HUES6 (cell line): Measurements from ENCODE around the gene RBL2.

Source experiments
- H3K27ac ChIP-seq: 2 replicates; pipeline ENCODE4 v1.7.0; 2013; ENCODE audit warnings: low read depth, mild to moderate bottlenecking, low read length, inconsistent platforms
- H3K27me3 ChIP-seq: 2 replicates; pipeline ENCODE4 v1.6.1; 2013; ENCODE audit warnings: low read length; ENCODE audit not compliant: control insufficient read depth, insufficient read depth
- H3K36me3 ChIP-seq: 2 replicates; pipeline ENCODE4 v1.6.1; 2013; ENCODE audit warnings: low read length; ENCODE audit not compliant: control insufficient read depth, insufficient read depth
- H3K4me1 ChIP-seq: 2 replicates; pipeline ENCODE4 v1.6.1; 2013; ENCODE audit warnings: low read length; ENCODE audit not compliant: control insufficient read depth, insufficient read depth
- H3K4me3 ChIP-seq: 2 replicates; pipeline ENCODE4 v1.5.1; 2013; ENCODE audit warnings: low read depth, low read length
- H3K9ac ChIP-seq: one replicate; pipeline ENCODE4 v1.6.1; 2013; ENCODE audit warnings: mild to moderate bottlenecking, low read length
- H3K9me3 ChIP-seq: 2 replicates; pipeline ENCODE4 v1.6.1; 2013; ENCODE audit warnings: low read depth, low read length; ENCODE audit not compliant: control insufficient read depth, insufficient read depth

Gene RBL2

GRCh38 chr16:53489755-53490154 is 55.5 kb downstream of the RBL2 start:
- Histone ChIP-seq H3K9me3 (peaks cover 13% of the 10 kb centered on the region), H3K27me3 (no peaks in the 10 kb centered on the region), H3K36me3 (peaks cover 90% of the 10 kb centered on the region), H3K4me3 (no peak overlapping the region), H3K27ac (no peak overlapping the region), H3K9ac (no peak overlapping the region), H3K4me1 (no peaks in the 10 kb centered on the region)

- Histone ChIP-seq H3K27ac (no peak overlapping the region), H3K36me3 (peaks cover 87% of the 10 kb centered on the region), H3K9me3 (no peaks in the 10 kb centered on the region), H3K4me1 (no peaks in the 10 kb centered on the region), H3K4me3 (no peak overlapping the region), H3K27me3 (no peaks in the 10 kb centered on the region), H3K9ac (no peak overlapping the region)
Observed at GRCh38 chr16:53492503-53492902, 58.2 kb downstream of the RBL2 start.

GRCh38 chr16:53494636-53495035 is 60.4 kb downstream of the RBL2 start:
- Histone ChIP-seq H3K27ac (no peak overlapping the region), H3K4me1 (no peaks in the 10 kb centered on the region), H3K4me3 (no peak overlapping the region), H3K36me3 (peaks cover 78% of the 10 kb centered on the region), H3K9ac (no peak overlapping the region), H3K27me3 (no peaks in the 10 kb centered on the region), H3K9me3 (no peaks in the 10 kb centered on the region)

- H3K27me3 ChIP-seq, result no peaks in the 10 kb centered on the region
- no peaks in the 10 kb centered on the region for H3K4me1 ChIP-seq
- H3K9ac ChIP-seq, result no peak overlapping the region
- peaks cover 74% of the 10 kb centered on the region for H3K36me3 ChIP-seq
- H3K27ac ChIP-seq, result no peak overlapping the region
- H3K4me3 ChIP-seq, result no peak overlapping the region
- no peaks in the 10 kb centered on the region for H3K9me3 ChIP-seq
Observed at GRCh38 chr16:53495325-53495724, 61.1 kb downstream of the RBL2 start.

- H3K9me3 ChIP-seq, result no peaks in the 10 kb centered on the region
- no peaks in the 10 kb centered on the region; the same call in 1 of the 2 replicates for H3K27me3 ChIP-seq
- no peak overlapping the region for H3K4me3 ChIP-seq
- peaks cover 40% of the 10 kb centered on the region for H3K36me3 ChIP-seq
- H3K9ac ChIP-seq, result no peak overlapping the region
- H3K27ac ChIP-seq, result no peak overlapping the region
- peaks cover 14% of the 10 kb centered on the region for H3K4me1 ChIP-seq
Observed at GRCh38 chr16:53498984-53499383, 64.7 kb downstream of the RBL2 start.

- Histone ChIP-seq H3K36me3 (peaks cover 17% of the 10 kb centered on the region), H3K4me3 (peak overlapping the region; percentile 97), H3K27me3 (no peaks in the 10 kb centered on the region; the same call in 1 of the 2 replicates), H3K27ac (no peak overlapping the region), H3K9me3 (no peaks in the 10 kb centered on the region), H3K9ac (no peak overlapping the region), H3K4me1 (peaks cover 25% of the 10 kb centered on the region)
Observed at GRCh38 chr16:53501216-53501859, 67.1 kb downstream of the RBL2 start.

- H3K4me1 ChIP-seq, result peaks cover 25% of the 10 kb centered on the region
- H3K27ac ChIP-seq, result peak within 1 kb of the TSS; percentile 75; the same call in 1 of the 2 replicates
- H3K36me3 ChIP-seq, result peaks cover 8% of the 10 kb centered on the region; the same call in 1 of the 2 replicates
- H3K4me3 ChIP-seq, result peak within 1 kb of the TSS; percentile 97
- peak within 1 kb of the TSS; percentile 68 for H3K9ac ChIP-seq
- no peaks in the 10 kb centered on the region; the same call in 1 of the 2 replicates for H3K27me3 ChIP-seq
- no peaks in the 10 kb centered on the region for H3K9me3 ChIP-seq
Observed at GRCh38 chr16:53502331-53503269, 68.3 kb downstream of the RBL2 start, which contains the start of gene AKTIP. Gene AKTIP, minus strand, starts transcription at chr16:53503209. Its CDS starts 2,950 bp downstream, at chr16:53500259.

- Histone ChIP-seq H3K9me3 (no peaks in the 10 kb centered on the region), H3K36me3 (peaks cover 8% of the 10 kb centered on the region; the same call in 1 of the 2 replicates), H3K27me3 (no peaks in the 10 kb centered on the region; the same call in 1 of the 2 replicates), H3K4me1 (peaks cover 25% of the 10 kb centered on the region), H3K27ac (peak overlapping the region; percentile 75; the same call in 1 of the 2 replicates), H3K9ac (peak overlapping the region; percentile 64), H3K4me3 (peak overlapping the region; percentile 97)
Observed at GRCh38 chr16:53503270-53503923, 69.1 kb downstream of the RBL2 start.

- Histone ChIP-seq H3K36me3 (peaks cover 1% of the 10 kb centered on the region; the same call in 1 of the 2 replicates), H3K27me3 (no peaks in the 10 kb centered on the region; the same call in 1 of the 2 replicates), H3K27ac (no peak overlapping the region), H3K9ac (peak overlapping the region; percentile 64), H3K4me1 (peaks cover 25% of the 10 kb centered on the region), H3K9me3 (no peaks in the 10 kb centered on the region), H3K4me3 (peak overlapping the region; percentile 82)
Observed at GRCh38 chr16:53503991-53504663, 69.9 kb downstream of the RBL2 start.

- Histone ChIP-seq H3K4me3 (peak overlapping the region; percentile 82; the same call in 1 of the 2 replicates), H3K9ac (no peak overlapping the region), H3K9me3 (no peaks in the 10 kb centered on the region), H3K36me3 (no peaks in the 10 kb centered on the region), H3K4me1 (peaks cover 25% of the 10 kb centered on the region), H3K27me3 (no peaks in the 10 kb centered on the region; the same call in 1 of the 2 replicates), H3K27ac (no peak overlapping the region)
Observed at GRCh38 chr16:53504665-53505064, 70.4 kb downstream of the RBL2 start.
